Testis (tissue), 3 donors: ENCODE data around the gene DDX55. TPM values are rescaled to one million over a fixed set of nuclear protein-coding genes. Genes with fewer than 3 reads are reported as not detected.

ENCODE experiments used
- DNase-seq: peaks from one replicate; pipeline ENCODE4 v3.0.0-alpha.2; 2019
- H3K27ac ChIP-seq, 2 donors: fragments of 200-600 bp; sonication (generic); one replicate each; pipeline ENCODE4 v1.5.1; 2019
- H3K27me3 ChIP-seq: fragments of 200-600 bp; sonication (generic); one replicate; pipeline ENCODE4 v1.5.1; 2019
- H3K36me3 ChIP-seq: fragments of 200-600 bp; sonication (generic); one replicate; pipeline ENCODE4 v1.5.1; 2017; ENCODE audit warnings: low read depth; ENCODE audit errors: missing control alignments
- H3K4me1 ChIP-seq: fragments of 200-600 bp; sonication (generic); one replicate; pipeline ENCODE4 v1.5.1; 2019
- H3K4me3 ChIP-seq, 2 donors: fragments of 200-600 bp; sonication (generic); one replicate each; pipeline ENCODE4 v1.5.1; 2017 to 2019
- H3K9me3 ChIP-seq: fragments of 200-600 bp; sonication (generic); one replicate; pipeline ENCODE4 v1.5.1; 2017
- CTCF ChIP-seq, 3 experiments: fragments of 450-650 bp in 2 of 3; fragments of 200-600 bp in 1 of 3; sonication (generic) in 1 of 3; IDR thresholded peaks; one replicate each; pipeline ENCODE4 v1.5.1; 2016 to 2019; ENCODE audit warnings: antibody characterized with exemption in 3 of 3, mild to moderate bottlenecking in 2 of 3, moderate library complexity in 1 of 3
- POLR2A ChIP-seq: fragments of 450-650 bp; IDR thresholded peaks from one replicate; pipeline ENCODE4 v1.6.1; 2017; ENCODE audit warnings: antibody characterized with exemption, mild to moderate bottlenecking, moderate library complexity
- WGBS, 2 donors: methylation state at CpG; one replicate each; pipeline ENCODE4 v1.1.5; 2018; 5-methylcytosine and 5-hydroxymethylcytosine counted together
- intact Hi-C: fragments of 100-400 bp; cut with DNase I; formaldehyde crosslinking; loops from one replicate; pipeline ENCODE4 v1.15.1; 2023; ENCODE audit warnings: low total_unique reads
- polyA plus RNA-seq: library from polyadenylated mRNA; stranded (reverse); fragments of 350-450 nt; fragmentation: Illumina TruSeq; extraction: RNeasy Lipid Tissue Mini Kit (QIAGEN cat#74804); gene quantifications from one replicate; pipeline ENCODE4 v1.2.3, GENCODE V29; 2014; ENCODE audit warnings: low read depth, low replicate concordance; ENCODE audit not compliant: insufficient read depth
- total RNA-seq, 2 donors: library from RNA; depleted of rRNA; stranded (reverse); fragments of >200 nt; gene quantifications; one replicate each; pipeline ENCODE4 v1.2.3, GENCODE V29; 2016

DDX55 gene
- total and polyA plus RNA-seq, 3 donors from 2014 or later = 13.4 to 32.6 (median 22.2) TPM

DNA sequence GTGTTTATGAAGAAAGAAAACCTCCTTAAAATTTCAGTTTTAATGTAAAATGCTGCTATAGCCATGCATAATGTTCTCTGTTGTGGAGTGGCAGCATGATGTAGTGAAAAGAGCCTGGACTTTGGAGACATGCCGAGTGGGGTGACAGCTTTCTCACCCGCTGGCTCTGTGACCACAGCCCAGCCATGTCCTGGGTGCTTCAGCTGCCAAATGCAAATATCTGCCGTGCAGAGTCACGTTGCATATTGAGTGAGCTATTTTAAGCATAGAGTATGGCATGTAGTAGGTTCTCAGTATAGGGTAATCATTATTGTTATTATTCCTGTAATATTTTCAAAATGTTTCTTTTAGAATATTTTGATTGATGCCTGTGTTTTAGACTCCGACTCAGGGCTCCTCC is 53.5 kb downstream of the DDX55 start:
- no peaks in the 10 kb centered on the region for H3K4me1 ChIP-seq
- no peak for DNase-seq
- TF ChIP-seq POLR2A (no peak), CTCF (IDR thresholded peaks at IDR 0.05) (no peak)
- no peaks in the 10 kb centered on the region for H3K27me3 ChIP-seq
- H3K27ac ChIP-seq = no peak overlapping the region
- H3K36me3 ChIP-seq = no peaks in the 10 kb centered on the region
- H3K9me3 ChIP-seq = no peaks in the 10 kb centered on the region
- intact Hi-C loops = no loop called here
- 86 to 92% methylated on average over 5 of the region's 5 CpGs for WGBS, 2 donors
- H3K4me3 ChIP-seq = no peak overlapping the region

- WGBS, 2 donors = 84 to 88% methylated on average over 4 of the region's 4 CpGs
- Histone ChIP-seq H3K4me3 (no peak overlapping the region), H3K4me1 (no peaks in the 10 kb centered on the region), H3K9me3 (no peaks in the 10 kb centered on the region), H3K27me3 (no peaks in the 10 kb centered on the region), H3K27ac (no peak overlapping the region), H3K36me3 (no peaks in the 10 kb centered on the region)
- no peak for TF ChIP-seq POLR2A
- no peak for TF ChIP-seq CTCF (IDR thresholded peaks at IDR 0.05)
- DNase-seq = no peak
- intact Hi-C loops = no loop called here
Measured at GRCh38 chr12:123656392-123656791, 54.5 kb downstream of the DDX55 start.

DNA sequence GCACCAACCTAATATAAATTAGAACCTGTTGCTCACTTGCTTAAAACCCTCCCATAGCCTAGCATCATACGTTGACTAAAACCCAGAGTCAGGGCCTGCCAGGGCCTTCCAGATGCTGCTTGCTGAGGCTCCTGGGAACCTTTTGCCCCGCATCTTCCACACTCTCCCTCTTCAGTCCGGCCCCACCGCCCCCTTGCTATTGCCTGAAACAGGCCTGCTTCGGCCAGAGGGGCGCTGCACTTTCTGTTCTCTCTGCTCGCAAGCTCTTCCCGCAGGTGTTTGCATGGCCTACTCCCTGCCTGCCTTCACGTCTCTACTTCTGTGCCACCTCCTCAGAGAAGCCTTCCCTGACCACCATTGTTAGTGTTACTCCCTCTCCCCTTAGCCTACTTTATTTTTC is 55.3 kb downstream of the DDX55 start:
- 87 to 93% methylated on average over 9 of the region's 9 CpGs for WGBS, 2 donors
- Histone ChIP-seq H3K27ac (no peak overlapping the region), H3K9me3 (no peaks in the 10 kb centered on the region), H3K36me3 (no peaks in the 10 kb centered on the region), H3K27me3 (no peaks in the 10 kb centered on the region), H3K4me3 (no peak overlapping the region), H3K4me1 (no peaks in the 10 kb centered on the region)
- intact Hi-C loops = no loop called here
- no peak for TF ChIP-seq CTCF (IDR thresholded peaks at IDR 0.05)
- TF ChIP-seq POLR2A = no peak
- DNase-seq = no peak

- Histone ChIP-seq H3K27me3 (no peaks in the 10 kb centered on the region), H3K27ac (no peak overlapping the region), H3K9me3 (no peaks in the 10 kb centered on the region), H3K4me3 (no peak overlapping the region), H3K4me1 (no peaks in the 10 kb centered on the region), H3K36me3 (no peaks in the 10 kb centered on the region)
- TF ChIP-seq CTCF (IDR thresholded peaks at IDR 0.05) = no peak
- no peak for TF ChIP-seq POLR2A
- intact Hi-C loops = no loop called here
- 81 to 87% methylated on average over 5 of the region's 5 CpGs for WGBS, 2 donors
- no peak for DNase-seq
Measured at GRCh38 chr12:123659996-123660727, 58.3 kb downstream of the DDX55 start.

DNA sequence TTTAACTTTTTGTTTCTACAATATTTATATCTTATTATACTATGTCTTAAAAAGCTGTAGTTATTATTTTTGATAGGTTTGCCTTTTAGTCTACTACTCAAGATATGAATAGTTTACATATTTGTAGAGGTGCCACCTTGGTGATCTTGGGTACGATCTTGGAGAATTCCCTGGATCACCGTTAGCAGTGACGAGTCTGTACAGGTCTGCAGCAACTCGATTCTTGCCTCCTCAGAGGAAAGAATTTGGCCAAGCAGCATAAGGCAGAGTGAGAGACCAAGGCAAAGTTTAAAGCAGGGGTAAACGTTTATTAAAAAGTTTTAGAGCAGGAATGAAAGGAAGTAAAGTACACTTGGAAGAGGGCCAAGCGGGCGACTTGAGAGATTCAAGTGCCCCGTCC is 65.9 kb downstream of the DDX55 start:
- Histone ChIP-seq H3K4me3 (no peak overlapping the region), H3K27me3 (no peaks in the 10 kb centered on the region), H3K36me3 (no peaks in the 10 kb centered on the region), H3K4me1 (no peaks in the 10 kb centered on the region), H3K9me3 (no peaks in the 10 kb centered on the region), H3K27ac (no peak overlapping the region)
- WGBS, 2 donors = 70 to 82% methylated on average over 8 of the region's 8 CpGs
- TF ChIP-seq CTCF (IDR thresholded peaks at IDR 0.05) (no peak), POLR2A (no peak)
- no peak for DNase-seq
- intact Hi-C loops = no loop called here
